Cardiac fibroblast (primary cell): Measurements from ENCODE around the gene USP12.
A peak's percentile ranks its signal among the peaks of the same experiment; 100 is the strongest.
"Not testable (repeated sequence)": the region's sequence is repeated elsewhere in the genome, so short reads cannot be mapped to it uniquely, and the experiment has no call there.

ENCODE experiments used
- DNase-seq, 2 donors: peaks; one replicate each; pipeline versions ENCODE4 v3.0.0 to v3.0.0-alpha.2; 2010; ENCODE audit warnings: low read depth in 2 of 2
- H3K4me3 ChIP-seq, 2 donors: replicated peaks in 1 of 2; 1 replicate in 1 of 2; 2 replicates in 1 of 2; pipeline ENCODE4 v1.5.1; 2011; ENCODE audit warnings: low read depth in 2 of 2, low read length in 2 of 2, mild to moderate bottlenecking in 2 of 2, moderate library complexity in 1 of 2
- TF ChIP-seq, protein P1 (sequence below): IDR thresholded peaks from one replicate; pipeline ENCODE4 v1.5.1; 2011; ENCODE audit warnings: low read depth, mild to moderate bottlenecking, low read length, inconsistent platforms

USP12 gene

DNA sequence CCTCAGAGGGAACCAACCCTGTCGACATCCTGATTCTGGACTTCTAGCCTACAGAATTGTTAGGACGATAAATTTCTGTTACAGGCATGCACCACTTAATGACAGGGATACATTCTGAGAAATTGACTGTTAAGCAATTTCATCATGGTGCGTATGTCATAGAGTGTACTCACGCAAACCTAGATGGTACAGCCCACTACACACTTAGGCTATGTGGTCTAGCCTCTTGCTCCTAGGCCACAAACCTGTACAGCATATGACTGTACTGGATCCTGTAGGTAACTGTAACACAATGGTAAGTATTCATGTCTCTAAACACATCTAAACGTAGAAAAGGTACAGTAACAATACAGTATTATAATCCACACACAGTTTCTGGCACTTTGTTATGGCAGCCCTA is 13.3 kb downstream of the USP12 start:
- TF ChIP-seq, protein P1, sequence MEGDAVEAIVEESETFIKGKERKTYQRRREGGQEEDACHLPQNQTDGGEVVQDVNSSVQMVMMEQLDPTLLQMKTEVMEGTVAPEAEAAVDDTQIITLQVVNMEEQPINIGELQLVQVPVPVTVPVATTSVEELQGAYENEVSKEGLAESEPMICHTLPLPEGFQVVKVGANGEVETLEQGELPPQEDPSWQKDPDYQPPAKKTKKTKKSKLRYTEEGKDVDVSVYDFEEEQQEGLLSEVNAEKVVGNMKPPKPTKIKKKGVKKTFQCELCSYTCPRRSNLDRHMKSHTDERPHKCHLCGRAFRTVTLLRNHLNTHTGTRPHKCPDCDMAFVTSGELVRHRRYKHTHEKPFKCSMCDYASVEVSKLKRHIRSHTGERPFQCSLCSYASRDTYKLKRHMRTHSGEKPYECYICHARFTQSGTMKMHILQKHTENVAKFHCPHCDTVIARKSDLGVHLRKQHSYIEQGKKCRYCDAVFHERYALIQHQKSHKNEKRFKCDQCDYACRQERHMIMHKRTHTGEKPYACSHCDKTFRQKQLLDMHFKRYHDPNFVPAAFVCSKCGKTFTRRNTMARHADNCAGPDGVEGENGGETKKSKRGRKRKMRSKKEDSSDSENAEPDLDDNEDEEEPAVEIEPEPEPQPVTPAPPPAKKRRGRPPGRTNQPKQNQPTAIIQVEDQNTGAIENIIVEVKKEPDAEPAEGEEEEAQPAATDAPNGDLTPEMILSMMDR, result no peak
- no peak for DNase-seq

DNA sequence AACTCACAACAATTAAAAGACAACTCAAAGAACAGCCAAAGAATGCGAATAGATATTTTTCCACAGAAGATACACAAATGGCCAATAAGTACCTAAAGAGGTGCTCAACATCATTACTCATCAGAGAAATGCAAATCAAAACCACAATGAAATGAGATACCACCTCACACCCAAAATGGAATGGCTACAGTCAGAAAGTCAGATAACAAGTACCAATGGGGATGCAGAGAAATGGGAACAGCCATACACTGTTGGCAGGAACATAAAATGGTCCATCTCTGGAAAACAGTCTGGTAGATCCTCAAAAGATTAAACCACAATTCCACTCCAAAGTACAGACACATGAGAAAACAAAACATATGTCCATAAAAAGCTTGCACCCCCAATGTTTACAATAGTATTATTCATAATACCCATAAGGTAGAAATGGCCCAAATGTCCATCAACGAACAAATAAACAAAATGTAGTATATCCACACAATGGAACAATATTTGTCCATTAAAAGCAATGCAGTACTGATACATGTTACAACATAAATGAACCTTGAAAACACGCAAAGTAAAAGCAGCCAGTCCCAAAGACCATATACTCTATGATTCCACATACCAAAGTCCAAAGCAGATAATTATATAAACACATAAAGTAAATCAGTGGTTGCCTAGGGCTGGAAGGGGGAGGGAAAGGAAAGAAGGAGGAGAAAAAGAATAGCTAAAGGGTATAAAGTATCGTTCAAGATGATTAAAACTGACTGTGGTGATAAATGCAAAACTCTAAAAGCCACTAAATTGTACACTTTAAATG is 19.6 kb downstream of the USP12 start:
- H3K4me3 ChIP-seq, result no peak overlapping the region
- TF ChIP-seq, protein P1, result no peak
- DNase-seq, result no peak

More for the DNA sequence above, 13.3 kb downstream of the USP12 start:
- H3K4me3 ChIP-seq, result no peak overlapping the region

DNA sequence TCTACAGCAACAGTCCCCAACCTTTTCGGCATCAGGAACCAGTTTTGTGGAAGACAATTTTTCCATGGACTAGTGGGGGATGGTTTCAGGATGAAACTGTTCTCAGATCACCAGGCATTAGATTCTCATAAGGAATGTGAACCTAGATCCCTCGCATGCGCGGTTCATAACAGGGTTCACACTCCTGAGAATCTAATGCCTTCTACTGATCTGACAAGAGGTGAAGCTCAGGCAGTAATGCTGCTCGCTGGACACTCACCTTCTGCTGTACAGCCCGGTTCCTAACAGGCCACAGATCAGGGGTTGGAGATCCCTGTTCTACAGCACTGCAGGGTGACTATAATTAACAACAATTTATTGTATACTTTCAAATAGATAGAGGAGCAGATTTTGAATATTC is 21.9 kb downstream of the USP12 start:
- no peak overlapping the region for H3K4me3 ChIP-seq
- no peak for DNase-seq
- TF ChIP-seq, protein P1, result no peak

DNA sequence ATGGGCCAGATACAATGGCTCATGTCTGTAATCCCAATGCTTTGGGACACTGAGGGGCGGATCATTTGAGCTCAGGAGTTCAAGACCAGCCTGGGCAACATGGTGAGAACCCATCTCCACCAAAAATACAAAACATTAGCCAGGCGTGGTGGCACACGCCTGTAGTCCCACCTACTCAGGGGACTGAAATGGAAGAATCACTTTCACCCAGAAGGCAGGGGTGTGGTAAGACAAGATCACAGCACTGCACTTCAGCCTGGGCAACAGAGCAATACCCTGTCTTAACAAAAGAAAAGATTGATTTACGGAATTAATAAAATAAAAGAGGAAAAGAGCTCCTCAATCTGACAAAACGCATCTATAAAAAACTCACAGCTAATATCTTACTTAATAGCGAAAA is 22.7 kb downstream of the USP12 start:
- no peak for DNase-seq
- TF ChIP-seq, protein P1, result no peak
- no peak overlapping the region for H3K4me3 ChIP-seq

DNA sequence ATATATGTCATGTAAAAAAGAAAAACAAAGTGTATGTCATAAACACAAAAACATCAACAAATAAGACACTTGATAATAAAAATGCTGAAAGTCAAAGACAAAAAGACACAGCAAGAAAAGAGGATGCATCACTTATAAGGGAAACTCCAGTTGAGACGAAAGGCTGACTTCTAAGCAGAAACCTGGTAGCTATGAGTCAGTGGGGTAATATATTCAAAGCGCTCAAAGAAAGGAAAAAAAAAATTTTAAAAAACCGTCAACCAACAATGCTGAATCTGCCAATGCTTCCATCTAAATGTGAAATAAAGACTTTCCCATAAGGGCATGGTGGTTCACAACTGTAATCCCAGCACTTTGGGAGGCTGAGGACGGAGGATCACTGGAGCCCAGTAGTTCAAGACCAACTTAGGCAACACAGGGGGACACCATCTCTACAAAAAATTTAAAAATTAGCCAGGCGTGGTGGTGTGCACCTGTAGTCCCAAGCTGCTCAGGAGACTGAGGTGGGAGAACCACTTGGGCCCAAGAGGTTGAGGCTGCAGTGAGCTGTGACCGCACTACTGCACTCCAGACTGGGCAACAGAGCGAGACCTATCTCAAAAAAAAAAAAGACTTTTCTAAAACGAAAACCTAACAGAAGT is 24.0 kb downstream of the USP12 start:
- TF ChIP-seq, protein P1, result no peak
- H3K4me3 ChIP-seq, result no peak overlapping the region
- peak in 1 of 2 donors; percentile 29 for DNase-seq

DNA sequence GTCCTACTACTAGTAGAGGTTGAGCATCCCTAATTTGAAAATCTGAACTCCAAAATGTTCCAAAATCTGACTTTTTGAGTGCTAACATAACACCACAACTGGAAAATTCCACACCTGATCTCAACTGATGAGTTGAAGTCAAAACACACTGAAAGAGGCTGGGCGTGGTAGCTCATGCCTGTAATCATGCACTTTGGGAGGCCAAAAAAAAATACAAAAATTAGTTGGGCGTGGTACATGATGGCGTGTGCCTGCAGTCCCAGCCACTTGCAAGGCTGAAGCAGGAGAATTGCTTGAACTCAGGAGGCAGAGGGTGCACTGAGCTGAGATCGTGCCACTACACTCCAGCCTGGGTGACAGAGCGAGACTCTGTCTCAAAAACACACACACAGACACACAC is 29.9 kb downstream of the USP12 start:
- no peak overlapping the region for H3K4me3 ChIP-seq
- no peak for DNase-seq
- TF ChIP-seq, protein P1, result no peak

DNA sequence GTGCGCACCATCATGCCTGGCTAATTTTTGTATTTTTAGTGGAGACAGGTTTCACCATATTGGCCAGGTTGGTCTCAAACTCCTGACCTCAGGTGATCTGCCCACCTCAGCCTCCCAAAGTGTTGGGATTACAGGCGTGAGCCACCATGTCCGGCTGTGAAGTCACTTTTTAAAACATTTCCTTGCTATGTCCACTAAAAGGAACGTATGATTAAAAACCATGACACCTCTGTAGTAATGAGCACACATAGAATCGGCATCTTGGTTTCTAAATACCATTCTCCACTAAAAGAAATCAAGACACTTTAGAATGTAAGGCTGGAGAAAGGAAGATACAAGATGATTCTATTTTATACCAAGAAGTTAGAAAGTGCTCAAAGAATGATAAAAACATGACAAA is 30.5 kb downstream of the USP12 start:
- not testable (repeated sequence) for DNase-seq, H3K4me3 ChIP-seq
